HepG2 (cell line): ENCODE results near the gene NUFIP1. TPM values are rescaled to one million over a fixed set of nuclear protein-coding genes. Genes with fewer than 3 reads are reported as not detected.

Source experiments
- ATF7 ChIP-seq, 2 experiments: fragments of 450-650 bp in 1 of 2; sonication (generic) in 1 of 2; formaldehyde crosslinking in 1 of 2; IDR thresholded peaks; 2 replicates each; pipeline versions ENCODE4 v1.4.0 to v1.6.1; 2016 to 2020; ENCODE audit warnings: antibody characterized with exemption in 1 of 2, mild to moderate bottlenecking in 1 of 2, missing genetic modification reagents in 1 of 2
- CHCHD3 ChIP-seq: sonication (generic); formaldehyde crosslinking; IDR thresholded peaks from 2 replicates; pipeline ENCODE4 v1.8.0; 2022; ENCODE audit warnings: mild to moderate bottlenecking, missing genetic modification reagents, moderate library complexity
- JARID2 ChIP-seq: sonication (generic); formaldehyde crosslinking; IDR thresholded peaks from 2 replicates; pipeline ENCODE4 v1.8.1; 2023; ENCODE audit warnings: missing genetic modification reagents, inconsistent platforms; ENCODE audit not compliant: insufficient replicate concordance
- KDM5B ChIP-seq: sonication (generic); formaldehyde crosslinking; IDR thresholded peaks from 2 replicates; pipeline ENCODE4 v1.4.0; 2020; ENCODE audit warnings: missing genetic modification reagents, mild to moderate bottlenecking, borderline replicate concordance
- MAF1 ChIP-seq: sonication (generic); formaldehyde crosslinking; IDR thresholded peaks from 2 replicates; pipeline ENCODE4 v1.5.0; 2020; ENCODE audit warnings: missing genetic modification reagents, borderline replicate concordance
- MED1 ChIP-seq: sonication (generic); formaldehyde crosslinking; IDR thresholded peaks from 2 replicates; pipeline ENCODE4 v1.4.0; 2020; ENCODE audit warnings: missing genetic modification reagents
- MEIS2 ChIP-seq: sonication (generic); formaldehyde crosslinking; IDR thresholded peaks from 2 replicates; pipeline ENCODE4 v1.9.0; 2021; ENCODE audit warnings: mild to moderate bottlenecking, missing genetic modification reagents
- MXI1 ChIP-seq: IDR thresholded peaks from 3 replicates; pipeline ENCODE4 v1.6.1; 2012; ENCODE audit warnings: low read depth, low read length, inconsistent platforms, borderline replicate concordance
- RBAK ChIP-seq: sonication (generic); formaldehyde crosslinking; IDR thresholded peaks from 2 replicates; pipeline ENCODE4 v1.5.1; 2020; ENCODE audit warnings: mild to moderate bottlenecking, missing genetic modification reagents
- RORA ChIP-seq: sonication (generic); formaldehyde crosslinking; IDR thresholded peaks from 2 replicates; pipeline ENCODE4 v1.5.0; 2020; ENCODE audit warnings: mild to moderate bottlenecking, missing genetic modification reagents, moderate library complexity
- SP140L ChIP-seq: sonication (generic); formaldehyde crosslinking; IDR thresholded peaks from 2 replicates; pipeline ENCODE4 v1.4.0; 2020; ENCODE audit warnings: missing genetic modification reagents, borderline replicate concordance
- TBX2 ChIP-seq: sonication (generic); formaldehyde crosslinking; IDR thresholded peaks from 2 replicates; pipeline ENCODE4 v1.5.0; 2020; ENCODE audit warnings: missing genetic modification reagents, mild to moderate bottlenecking, borderline replicate concordance
- TP53 ChIP-seq: sonication (generic); formaldehyde crosslinking; conservative IDR thresholded peaks from 2 replicates; pipeline ENCODE4 v1.4.0; 2020; ENCODE audit warnings: missing genetic modification reagents
- ZFYVE20 ChIP-seq: sonication (generic); formaldehyde crosslinking; IDR thresholded peaks from 2 replicates; pipeline ENCODE4 v1.8.0; 2023; ENCODE audit warnings: low read depth, mild to moderate bottlenecking, moderate library complexity, missing genetic modification reagents, borderline replicate concordance
- ZMAT3 ChIP-seq: sonication (generic); formaldehyde crosslinking; conservative IDR thresholded peaks from 2 replicates; pipeline ENCODE4 v1.7.0; 2021; ENCODE audit warnings: missing genetic modification reagents
- ZNF17 ChIP-seq: sonication (generic); formaldehyde crosslinking; IDR thresholded peaks from 2 replicates; pipeline ENCODE4 v1.5.0; 2020; ENCODE audit warnings: mild to moderate bottlenecking, missing genetic modification reagents
- ZNF569 ChIP-seq: sonication (generic); formaldehyde crosslinking; IDR thresholded peaks from 2 replicates; pipeline ENCODE4 v1.5.0; 2020; ENCODE audit warnings: mild to moderate bottlenecking, missing genetic modification reagents, moderate library complexity, borderline replicate concordance
- ZNF768 ChIP-seq: sonication (generic); formaldehyde crosslinking; IDR thresholded peaks from 2 replicates; pipeline ENCODE4 v1.4.0; 2020; ENCODE audit warnings: missing genetic modification reagents
- ZSCAN25 ChIP-seq: sonication (generic); formaldehyde crosslinking; IDR thresholded peaks from 2 replicates; pipeline ENCODE4 v1.8.0; 2022; ENCODE audit warnings: mild to moderate bottlenecking, missing genetic modification reagents
- polyA plus RNA-seq, 8 experiments: library from polyadenylated mRNA; depleted of rRNA in 3 of 8; stranded (reverse) in 7 of 8; unstranded in 1 of 8; fragments of >200 nt; fragmentation: Illumina TruSeq in 4 of 8; extraction: Trizol in 4 of 8; gene quantifications; 2 replicates each; pipeline versions ENCODE4 v1.2.1 to v1.2.3, GENCODE V29; 2011 to 2016; ENCODE audit warnings: low read depth in 4 of 8, missing spikeins in 1 of 8, mixed read lengths in 1 of 8; ENCODE audit not compliant: insufficient read depth in 1 of 8
- total RNA-seq, 5 experiments: library from RNA; depleted of rRNA; stranded (reverse); fragments of >200 nt; fragmentation: Illumina TruSeq; extraction: Trizol; gene quantifications; 2 replicates each; pipeline ENCODE4 v1.2.3, GENCODE V29; 2016; ENCODE audit warnings: low read depth in 1 of 5
- TF ChIP-seq, protein P1 (sequence below): sonication (generic); formaldehyde crosslinking; IDR thresholded peaks from 2 replicates; pipeline ENCODE4 v1.8.0; 2022; ENCODE audit warnings: missing genetic modification reagents, low read depth, mild to moderate bottlenecking, borderline replicate concordance
- TF ChIP-seq, protein P2 (sequence below): sonication (generic); formaldehyde crosslinking; IDR thresholded peaks from 2 replicates; pipeline ENCODE4 v1.5.1; 2020; ENCODE audit warnings: mild to moderate bottlenecking, missing genetic modification reagents, moderate library complexity
- TF ChIP-seq, protein P3 (sequence below): sonication (generic); formaldehyde crosslinking; IDR thresholded peaks from 2 replicates; pipeline ENCODE4 v1.4.0; 2020; ENCODE audit warnings: missing genetic modification reagents, borderline replicate concordance

NUFIP1 gene
- total and polyA plus RNA-seq, 2 of the 13 experiments (the other 11 are each of a cell fraction or from before 2014, with no cell fraction given) = 1.9 to 10.3 TPM

DNA sequence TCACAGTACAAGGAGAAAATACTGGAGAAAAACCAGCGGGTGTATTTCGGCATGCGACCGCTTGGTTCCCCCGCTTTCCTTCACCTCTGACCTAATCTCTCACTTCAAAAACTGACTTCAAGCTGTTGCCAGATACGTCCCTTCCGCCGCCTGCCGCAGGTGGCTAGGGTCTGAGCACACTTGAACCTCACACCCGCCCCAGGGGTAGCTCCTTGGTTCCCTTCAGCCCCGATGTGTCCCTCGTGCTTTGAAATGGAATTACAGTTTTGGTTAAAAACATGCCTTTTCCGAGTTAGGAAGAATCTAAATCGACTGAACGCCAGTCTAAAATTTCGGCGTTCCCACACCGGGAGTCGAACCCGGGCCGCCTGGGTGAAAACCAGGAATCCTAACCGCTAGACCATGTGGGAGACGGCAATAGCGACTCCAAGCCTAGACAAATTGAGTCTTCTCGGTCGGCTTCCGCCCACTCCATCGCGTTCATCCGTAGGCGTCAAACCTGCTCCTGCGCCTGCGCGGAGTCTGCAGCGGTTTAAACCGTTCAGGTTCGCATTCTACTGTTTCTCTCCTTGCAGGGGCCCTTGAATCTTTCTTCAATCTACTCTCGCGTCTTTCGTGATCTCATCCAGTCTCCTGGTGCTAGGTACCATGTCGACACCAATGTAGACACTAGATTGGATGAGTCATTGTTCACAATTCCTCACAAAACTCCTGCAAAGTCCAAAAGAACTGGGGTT lies 71.5 kb downstream of the NUFIP1 start (continued):
- TF ChIP-seq KDM5B = peak; percentile 36; the same call in 1 of the 2 replicates
- TF ChIP-seq ZSCAN25 (CRISPR knock-in tag) = no peak
- 0 out of 2 replicates have a peak, but pooled peaks have one; percentile 74 for TF ChIP-seq ZNF569
- TF ChIP-seq, protein P1, sequence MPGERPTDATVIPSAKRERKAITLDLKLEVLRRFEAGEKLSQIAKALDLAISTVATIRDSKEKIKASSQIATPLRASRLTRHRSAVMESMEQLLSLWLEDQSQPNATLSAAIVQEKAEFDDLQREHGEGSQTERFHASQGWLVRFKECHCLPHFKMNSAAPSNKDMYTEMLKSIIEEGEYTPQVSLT (CRISPR knock-in tag) = no peak
- no peak for TF ChIP-seq ZFYVE20
- 0 out of 2 replicates have a peak, but pooled peaks have one; percentile 50 for TF ChIP-seq RORA (CRISPR knock-in tag)
- no peak for TF ChIP-seq ZNF17 (CRISPR knock-in tag)
- peak; percentile 74; the same call in 1 of the 2 replicates for TF ChIP-seq MEIS2
- TF ChIP-seq MAF1 (CRISPR knock-in tag) = peak; percentile 99
- TF ChIP-seq ZMAT3 (CRISPR knock-in tag) = peak; percentile 72; the same call in 1 of the 2 replicates
- no peak for TF ChIP-seq TP53 (CRISPR knock-in tag)
- TF ChIP-seq SP140L (CRISPR knock-in tag) = no peak
- TF ChIP-seq ATF7 (IDR thresholded peaks at IDR 0.05) = no peak
- TF ChIP-seq ATF7 (CRISPR knock-in tag; IDR thresholded peaks at IDR 0.05) = no peak
- no peak for TF ChIP-seq JARID2
- no peak for TF ChIP-seq RBAK (CRISPR knock-in tag)
- TF ChIP-seq CHCHD3 = no peak
- TF ChIP-seq MXI1 = no peak; the same call in 2 of the 3 replicates
- TF ChIP-seq, protein P2, sequence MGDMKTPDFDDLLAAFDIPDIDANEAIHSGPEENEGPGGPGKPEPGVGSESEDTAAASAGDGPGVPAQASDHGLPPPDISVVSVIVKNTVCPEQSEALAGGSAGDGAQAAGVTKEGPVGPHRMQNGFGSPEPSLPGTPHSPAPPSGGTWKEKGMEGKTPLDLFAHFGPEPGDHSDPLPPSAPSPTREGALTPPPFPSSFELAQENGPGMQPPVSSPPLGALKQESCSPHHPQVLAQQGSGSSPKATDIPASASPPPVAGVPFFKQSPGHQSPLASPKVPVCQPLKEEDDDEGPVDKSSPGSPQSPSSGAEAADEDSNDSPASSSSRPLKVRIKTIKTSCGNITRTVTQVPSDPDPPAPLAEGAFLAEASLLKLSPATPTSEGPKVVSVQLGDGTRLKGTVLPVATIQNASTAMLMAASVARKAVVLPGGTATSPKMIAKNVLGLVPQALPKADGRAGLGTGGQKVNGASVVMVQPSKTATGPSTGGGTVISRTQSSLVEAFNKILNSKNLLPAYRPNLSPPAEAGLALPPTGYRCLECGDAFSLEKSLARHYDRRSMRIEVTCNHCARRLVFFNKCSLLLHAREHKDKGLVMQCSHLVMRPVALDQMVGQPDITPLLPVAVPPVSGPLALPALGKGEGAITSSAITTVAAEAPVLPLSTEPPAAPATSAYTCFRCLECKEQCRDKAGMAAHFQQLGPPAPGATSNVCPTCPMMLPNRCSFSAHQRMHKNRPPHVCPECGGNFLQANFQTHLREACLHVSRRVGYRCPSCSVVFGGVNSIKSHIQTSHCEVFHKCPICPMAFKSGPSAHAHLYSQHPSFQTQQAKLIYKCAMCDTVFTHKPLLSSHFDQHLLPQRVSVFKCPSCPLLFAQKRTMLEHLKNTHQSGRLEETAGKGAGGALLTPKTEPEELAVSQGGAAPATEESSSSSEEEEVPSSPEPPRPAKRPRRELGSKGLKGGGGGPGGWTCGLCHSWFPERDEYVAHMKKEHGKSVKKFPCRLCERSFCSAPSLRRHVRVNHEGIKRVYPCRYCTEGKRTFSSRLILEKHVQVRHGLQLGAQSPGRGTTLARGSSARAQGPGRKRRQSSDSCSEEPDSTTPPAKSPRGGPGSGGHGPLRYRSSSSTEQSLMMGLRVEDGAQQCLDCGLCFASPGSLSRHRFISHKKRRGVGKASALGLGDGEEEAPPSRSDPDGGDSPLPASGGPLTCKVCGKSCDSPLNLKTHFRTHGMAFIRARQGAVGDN (CRISPR knock-in tag) = no peak
- peak; percentile 17; the same call in 1 of the 2 replicates for TF ChIP-seq ZNF768
- peak; percentile 36; the same call in 1 of the 2 replicates for TF ChIP-seq MED1
- TF ChIP-seq, protein P3, sequence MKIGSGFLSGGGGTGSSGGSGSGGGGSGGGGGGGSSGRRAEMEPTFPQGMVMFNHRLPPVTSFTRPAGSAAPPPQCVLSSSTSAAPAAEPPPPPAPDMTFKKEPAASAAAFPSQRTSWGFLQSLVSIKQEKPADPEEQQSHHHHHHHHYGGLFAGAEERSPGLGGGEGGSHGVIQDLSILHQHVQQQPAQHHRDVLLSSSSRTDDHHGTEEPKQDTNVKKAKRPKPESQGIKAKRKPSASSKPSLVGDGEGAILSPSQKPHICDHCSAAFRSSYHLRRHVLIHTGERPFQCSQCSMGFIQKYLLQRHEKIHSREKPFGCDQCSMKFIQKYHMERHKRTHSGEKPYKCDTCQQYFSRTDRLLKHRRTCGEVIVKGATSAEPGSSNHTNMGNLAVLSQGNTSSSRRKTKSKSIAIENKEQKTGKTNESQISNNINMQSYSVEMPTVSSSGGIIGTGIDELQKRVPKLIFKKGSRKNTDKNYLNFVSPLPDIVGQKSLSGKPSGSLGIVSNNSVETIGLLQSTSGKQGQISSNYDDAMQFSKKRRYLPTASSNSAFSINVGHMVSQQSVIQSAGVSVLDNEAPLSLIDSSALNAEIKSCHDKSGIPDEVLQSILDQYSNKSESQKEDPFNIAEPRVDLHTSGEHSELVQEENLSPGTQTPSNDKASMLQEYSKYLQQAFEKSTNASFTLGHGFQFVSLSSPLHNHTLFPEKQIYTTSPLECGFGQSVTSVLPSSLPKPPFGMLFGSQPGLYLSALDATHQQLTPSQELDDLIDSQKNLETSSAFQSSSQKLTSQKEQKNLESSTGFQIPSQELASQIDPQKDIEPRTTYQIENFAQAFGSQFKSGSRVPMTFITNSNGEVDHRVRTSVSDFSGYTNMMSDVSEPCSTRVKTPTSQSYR (CRISPR knock-in tag) = no peak
- peak; percentile 76; the same call in 1 of the 2 replicates for TF ChIP-seq TBX2 (CRISPR knock-in tag)
